Gastroesophageal sphincter (tissue), 4 donors: ENCODE measurements around the gene SNRNP200. TPM values are rescaled to one million over a fixed set of nuclear protein-coding genes. Genes with fewer than 3 reads are reported as not detected.

Experiments used
- ATAC-seq: fragments of 150-250 bp; one replicate; pipeline ENCODE4 v1.9.1; 2016; ENCODE audit warnings: mild to moderate bottlenecking, moderate library complexity
- H3K27ac ChIP-seq, 4 donors: fragments of 200-600 bp; sonication (generic) in 3 of 4; 1 replicate in 3 of 4; 2 replicates in 1 of 4; pipeline ENCODE4 v1.5.1; 2016 to 2019
- H3K27me3 ChIP-seq: fragments of 200-600 bp; sonication (generic); one replicate; pipeline ENCODE4 v1.5.1; 2019
- H3K36me3 ChIP-seq, 2 donors: fragments of 200-600 bp; sonication (generic); one replicate each; pipeline ENCODE4 v1.5.1; 2019; ENCODE audit warnings: control low read depth in 1 of 2
- H3K4me1 ChIP-seq, 3 donors: fragments of 200-600 bp; sonication (generic); 1 replicate in 2 of 3; 2 replicates in 1 of 3; pipeline ENCODE4 v1.5.1; 2016 to 2019; ENCODE audit warnings: control low read depth in 2 of 3
- H3K4me3 ChIP-seq, 2 donors: fragments of 200-600 bp; sonication (generic); one replicate each; pipeline ENCODE4 v1.5.1; 2019; ENCODE audit warnings: mild to moderate bottlenecking in 1 of 2, moderate library complexity in 1 of 2
- H3K9me3 ChIP-seq, 3 donors: fragments of 200-600 bp; sonication (generic); one replicate each; pipeline ENCODE4 v1.5.1; 2017 to 2019; ENCODE audit warnings: control low read depth in 2 of 3
- CTCF ChIP-seq, 4 experiments: fragments of 200-600 bp in 2 of 4; fragments of 450-650 bp in 2 of 4; sonication (generic) in 1 of 4; IDR thresholded peaks; one replicate each; pipeline ENCODE4 v1.5.1; 2017 to 2019; ENCODE audit warnings: antibody characterized with exemption in 4 of 4, mild to moderate bottlenecking in 2 of 4, moderate library complexity in 2 of 4
- EP300 ChIP-seq: sonication (generic); formaldehyde crosslinking; IDR thresholded peaks from one replicate; pipeline ENCODE4 v1.6.1; 2017; ENCODE audit warnings: antibody characterized with exemption, mild to moderate bottlenecking
- POLR2A ChIP-seq, 2 donors: fragments of 450-650 bp; IDR thresholded peaks; one replicate each; pipeline ENCODE4 v1.6.1; 2017; ENCODE audit warnings: antibody characterized with exemption in 2 of 2, mild to moderate bottlenecking in 2 of 2, moderate library complexity in 1 of 2
- POLR2AphosphoS5 ChIP-seq: sonication (generic); formaldehyde crosslinking; IDR thresholded peaks from one replicate; pipeline ENCODE4 v1.6.1; 2017; ENCODE audit warnings: antibody characterized with exemption
- WGBS, 2 donors: methylation state at CpG; one replicate each; pipeline ENCODE4 v1.1.5; 2018; ENCODE audit warnings: low coverage in 1 of 2; 5-methylcytosine and 5-hydroxymethylcytosine counted together
- total RNA-seq, 4 donors: library from RNA; depleted of rRNA; stranded (reverse); fragments of >200 nt; gene quantifications; one replicate each; pipeline ENCODE4 v1.1.0, GENCODE V29; 2016

SNRNP200 gene
- total RNA-seq, 4 donors from 2014 or later: 63.4 to 108 (median 98.3) TPM

GRCh38 chr2:96250188-96250587 is 55.2 kb downstream of the SNRNP200 start:
- no peaks in the 10 kb centered on the region for H3K9me3 ChIP-seq
- 60 to 100% methylated on average over 1 of the region's 6 CpGs for WGBS, 2 donors
- H3K36me3 ChIP-seq: peaks cover 0 to 41% of the 10 kb centered on the region in 2 donors
- H3K27me3 ChIP-seq: no peaks in the 10 kb centered on the region
- no peak overlapping the region for H3K4me3 ChIP-seq
- peaks cover 0 to 58% (median 3%) of the 10 kb centered on the region in 3 donors for H3K4me1 ChIP-seq
- ATAC-seq: no peak
- H3K27ac ChIP-seq: peak overlapping the region in 3 of 4 donors; percentile 30 to 42 (median 35)
- TF ChIP-seq POLR2A (IDR thresholded peaks at IDR 0.05): no peak
- no peak for TF ChIP-seq CTCF (IDR thresholded peaks at IDR 0.05)
- TF ChIP-seq EP300: no peak
- no peak for TF ChIP-seq POLR2AphosphoS5

GRCh38 chr2:96249654-96250053 is 55.7 kb downstream of the SNRNP200 start:
- H3K27ac ChIP-seq: peak overlapping the region in 3 of 4 donors; percentile 16 to 35 (median 30)
- H3K36me3 ChIP-seq: peaks cover 0 to 36% of the 10 kb centered on the region in 2 donors
- no peak overlapping the region for H3K4me3 ChIP-seq
- no peaks in the 10 kb centered on the region for H3K9me3 ChIP-seq
- WGBS, 2 donors: 72 to 86% methylated on average over 1 to 4 of the region's 9 CpGs
- H3K27me3 ChIP-seq: no peaks in the 10 kb centered on the region
- H3K4me1 ChIP-seq: peaks cover 0 to 52% (median 3%) of the 10 kb centered on the region in 3 donors
- TF ChIP-seq EP300 (no peak), CTCF (IDR thresholded peaks at IDR 0.05) (no peak), POLR2A (IDR thresholded peaks at IDR 0.05) (no peak), POLR2AphosphoS5 (no peak)
- ATAC-seq: peak; percentile 32

- H3K27me3 ChIP-seq: no peaks in the 10 kb centered on the region
- ATAC-seq: no peak
- WGBS, 2 donors: 80 to 86% methylated on average over 2 to 3 of the region's 4 CpGs
- peaks cover 0 to 42% (median 3%) of the 10 kb centered on the region in 3 donors for H3K4me1 ChIP-seq
- H3K4me3 ChIP-seq: no peak overlapping the region
- no peaks in the 10 kb centered on the region for H3K9me3 ChIP-seq
- no peak for TF ChIP-seq POLR2A (IDR thresholded peaks at IDR 0.05)
- no peak for TF ChIP-seq EP300
- no peak for TF ChIP-seq POLR2AphosphoS5
- no peak for TF ChIP-seq CTCF (IDR thresholded peaks at IDR 0.05)
- peaks cover 0 to 25% of the 10 kb centered on the region in 2 donors for H3K36me3 ChIP-seq
- no peak overlapping the region for H3K27ac ChIP-seq
Observed at GRCh38 chr2:96248624-96249023, 56.7 kb downstream of the SNRNP200 start.

- Histone ChIP-seq H3K36me3 (peaks cover 0 to 18% of the 10 kb centered on the region in 2 donors), H3K9me3 (no peaks in the 10 kb centered on the region), H3K27ac (no peak overlapping the region), H3K27me3 (no peaks in the 10 kb centered on the region), H3K4me1 (peaks cover 0 to 36% (median 3%) of the 10 kb centered on the region in 3 donors), H3K4me3 (no peak overlapping the region)
- 75 to 80% methylated on average over 5 of the region's 5 CpGs for WGBS, 2 donors
- TF ChIP-seq CTCF (IDR thresholded peaks at IDR 0.05) (no peak), POLR2A (IDR thresholded peaks at IDR 0.05) (no peak), POLR2AphosphoS5 (no peak), EP300 (no peak)
- ATAC-seq: no peak
Observed at GRCh38 chr2:96247896-96248295, 57.5 kb downstream of the SNRNP200 start.

GRCh38 chr2:96247009-96247408 is 58.3 kb downstream of the SNRNP200 start:
- Histone ChIP-seq H3K27ac (no peak overlapping the region), H3K9me3 (no peaks in the 10 kb centered on the region), H3K4me3 (no peak overlapping the region), H3K4me1 (peaks cover 0 to 30% (median 3%) of the 10 kb centered on the region in 3 donors), H3K27me3 (no peaks in the 10 kb centered on the region), H3K36me3 (peaks cover 0 to 9% of the 10 kb centered on the region in 2 donors)
- ATAC-seq: no peak
- TF ChIP-seq POLR2AphosphoS5 (no peak), CTCF (IDR thresholded peaks at IDR 0.05) (no peak), POLR2A (IDR thresholded peaks at IDR 0.05) (no peak), EP300 (no peak)
- 69 to 87% methylated on average over 3 of the region's 3 CpGs for WGBS, 2 donors
